NB4 (cell line): Measurements from ENCODE around the gene GCH1.

Experiments used
- CTCF ChIP-seq: IDR thresholded peaks from one replicate; pipeline ENCODE4 v1.5.1; 2012; ENCODE audit warnings: low read depth, low read length
- MAX ChIP-seq: IDR thresholded peaks from 2 replicates; pipeline ENCODE4 v1.6.1; 2011; ENCODE audit warnings: low read depth, low read length
- POLR2A ChIP-seq: IDR thresholded peaks from 2 replicates; pipeline ENCODE4 v1.6.1; 2011; ENCODE audit warnings: mild to moderate bottlenecking; ENCODE audit not compliant: insufficient read length; ENCODE audit errors: extremely low read depth

GRCh38 chr14:54815515-54815914, 87.1 kb downstream of the GCH1 start:
- TF ChIP-seq CTCF = no peak
- TF ChIP-seq POLR2A = no peak
- no peak for TF ChIP-seq MAX
